Measurements from ENCODE around the gene ELAVL4. TPM values are rescaled to one million over a fixed set of nuclear protein-coding genes. Genes with fewer than 3 reads are reported as not detected.
"Not testable (repeated sequence)": the region's sequence is repeated elsewhere in the genome, so short reads cannot be mapped to it uniquely, and the experiment has no call there.

Gene ELAVL4
- polyA plus RNA-seq, 3 donors from 2014 or later = not detected

GRCh38 chr1:50139339-50140181, 30.8 kb downstream of the ELAVL4 start:
- Mint-ChIP-seq H3K9me3 (peaks cover 0 to 2% (median 0%) of the 10 kb centered on the region in 6 donors), H3K4me1 (no peaks in the 10 kb centered on the region), H3K27me3 (ENCODE audit: low read depth in 3 of 3) (peaks cover 3 to 7% (median 6%) of the 10 kb centered on the region in 3 donors), H3K36me3 (no peaks in the 10 kb centered on the region), H3K4me3 (no peak overlapping the region), H3K27ac (no peak overlapping the region)
- no peak for DNase-seq

DNA sequence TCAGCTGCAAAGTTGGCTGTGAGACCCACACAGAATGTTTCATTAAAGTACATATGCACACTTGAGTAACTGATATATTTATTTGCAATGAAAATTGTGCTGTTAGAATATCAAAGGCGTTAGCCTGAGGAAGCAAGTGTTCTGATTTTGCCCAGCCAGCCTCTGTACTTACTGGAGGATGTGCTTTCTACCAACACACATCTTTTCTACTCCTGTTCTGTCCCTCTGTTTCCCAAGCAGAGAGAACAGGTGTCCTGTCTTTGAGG, 31.4 kb downstream of the ELAVL4 start:
- no peak overlapping the region for H3K27ac Mint-ChIP-seq
- no peak overlapping the region for H3K4me3 Mint-ChIP-seq
- H3K4me1 Mint-ChIP-seq = no peaks in the 10 kb centered on the region
- peaks cover 4 to 7% (median 6%) of the 10 kb centered on the region in 3 donors for H3K27me3 Mint-ChIP-seq (ENCODE audit: low read depth in 3 of 3)
- peaks cover 0 to 2% (median 0%) of the 10 kb centered on the region in 6 donors for H3K9me3 Mint-ChIP-seq
- no peak for DNase-seq
- H3K36me3 Mint-ChIP-seq = no peaks in the 10 kb centered on the region

DNA sequence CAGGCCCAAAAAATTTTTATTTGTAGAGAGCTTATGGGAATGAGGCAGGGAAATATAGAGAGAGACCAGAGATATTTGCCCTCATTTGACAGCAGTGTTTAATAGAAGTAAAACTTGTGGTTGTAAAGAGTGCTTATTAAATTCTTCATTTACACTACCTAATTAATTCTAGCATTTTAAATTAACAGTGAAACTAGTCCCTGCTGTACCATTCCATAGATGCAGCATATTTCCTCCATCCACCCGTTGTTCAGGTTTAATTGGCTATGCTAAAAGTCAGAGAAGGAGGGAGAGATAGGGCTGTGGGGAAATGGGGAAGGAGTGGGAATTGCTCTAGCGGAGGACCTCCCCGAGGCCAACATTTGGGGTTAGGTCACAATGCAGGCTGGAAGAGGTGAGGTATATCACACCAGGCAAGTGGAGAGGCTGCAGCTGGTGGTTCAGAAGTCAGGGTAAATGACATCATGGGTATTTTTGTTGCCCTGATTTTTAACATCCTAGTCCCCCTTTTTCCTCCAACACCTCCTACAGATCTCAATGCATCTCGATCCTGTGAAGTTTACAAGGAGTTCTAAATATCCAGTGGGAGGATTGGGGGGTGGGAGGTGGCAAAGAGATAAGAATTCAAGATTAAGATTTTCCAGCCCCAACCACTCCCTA, 38.6 kb downstream of the ELAVL4 start:
- H3K4me1 Mint-ChIP-seq = no peaks in the 10 kb centered on the region
- H3K36me3 Mint-ChIP-seq = no peaks in the 10 kb centered on the region
- peaks cover 0 to 4% (median 0%) of the 10 kb centered on the region in 6 donors for H3K9me3 Mint-ChIP-seq
- no peak for DNase-seq
- peaks cover 0 to 7% (median 2%) of the 10 kb centered on the region in 3 donors for H3K27me3 Mint-ChIP-seq (ENCODE audit: low read depth in 3 of 3)
- H3K27ac Mint-ChIP-seq = peak overlapping the region in 1 of 6 donors; percentile 46
- H3K4me3 Mint-ChIP-seq = no peak overlapping the region

- Mint-ChIP-seq H3K36me3 (no peaks in the 10 kb centered on the region), H3K4me3 (no peak overlapping the region), H3K4me1 (no peaks in the 10 kb centered on the region)
Measured at GRCh38 chr1:50148142-50148923, 39.6 kb downstream of the ELAVL4 start.

GRCh38 chr1:50152236-50152635, 43.5 kb downstream of the ELAVL4 start:
- Mint-ChIP-seq H3K27ac (no peak overlapping the region), H3K36me3 (no peaks in the 10 kb centered on the region), H3K4me3 (no peak overlapping the region), H3K4me1 (no peaks in the 10 kb centered on the region), H3K9me3 (peaks cover 0 to 4% (median 0%) of the 10 kb centered on the region in 6 donors), H3K27me3 (ENCODE audit: low read depth in 3 of 3) (peaks cover 0 to 11% (median 0%) of the 10 kb centered on the region in 3 donors)
- no peak for DNase-seq

More at GRCh38 chr1:50148142-50148923, 39.6 kb downstream of the ELAVL4 start:
- peaks cover 0 to 10% (median 2%) of the 10 kb centered on the region in 3 donors for H3K27me3 Mint-ChIP-seq (ENCODE audit: low read depth in 3 of 3)
- peaks cover 0 to 4% (median 0%) of the 10 kb centered on the region in 6 donors for H3K9me3 Mint-ChIP-seq
- H3K27ac Mint-ChIP-seq = no peak overlapping the region
- DNase-seq = no peak

DNA sequence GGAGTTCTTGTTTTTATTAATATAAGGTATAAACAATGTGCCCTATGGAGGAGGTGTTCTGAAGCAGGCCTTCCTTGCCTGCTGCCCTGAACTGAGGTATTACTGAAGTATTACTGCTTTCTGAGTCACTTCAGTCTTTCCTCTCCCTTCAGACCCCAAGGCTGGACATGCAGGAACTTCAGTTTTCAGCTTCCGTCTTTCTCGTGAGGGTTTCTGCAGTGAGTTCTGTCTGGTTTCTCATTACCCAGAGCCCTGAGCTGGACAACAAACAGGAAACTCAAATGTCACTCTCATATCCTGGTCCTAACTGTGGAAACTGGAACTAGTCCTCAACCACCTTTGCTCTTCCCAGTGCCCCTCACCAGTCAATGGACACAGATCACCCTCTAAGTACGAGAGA, 46.8 kb downstream of the ELAVL4 start:
- H3K4me1 Mint-ChIP-seq = no peaks in the 10 kb centered on the region
- peaks cover 0 to 4% (median 0%) of the 10 kb centered on the region in 3 donors for H3K27me3 Mint-ChIP-seq (ENCODE audit: low read depth in 3 of 3)
- no peak overlapping the region for H3K4me3 Mint-ChIP-seq
- peaks cover 0 to 2% (median 0%) of the 10 kb centered on the region in 6 donors for H3K9me3 Mint-ChIP-seq
- no peak overlapping the region for H3K27ac Mint-ChIP-seq
- DNase-seq = no peak
- no peaks in the 10 kb centered on the region for H3K36me3 Mint-ChIP-seq

DNA sequence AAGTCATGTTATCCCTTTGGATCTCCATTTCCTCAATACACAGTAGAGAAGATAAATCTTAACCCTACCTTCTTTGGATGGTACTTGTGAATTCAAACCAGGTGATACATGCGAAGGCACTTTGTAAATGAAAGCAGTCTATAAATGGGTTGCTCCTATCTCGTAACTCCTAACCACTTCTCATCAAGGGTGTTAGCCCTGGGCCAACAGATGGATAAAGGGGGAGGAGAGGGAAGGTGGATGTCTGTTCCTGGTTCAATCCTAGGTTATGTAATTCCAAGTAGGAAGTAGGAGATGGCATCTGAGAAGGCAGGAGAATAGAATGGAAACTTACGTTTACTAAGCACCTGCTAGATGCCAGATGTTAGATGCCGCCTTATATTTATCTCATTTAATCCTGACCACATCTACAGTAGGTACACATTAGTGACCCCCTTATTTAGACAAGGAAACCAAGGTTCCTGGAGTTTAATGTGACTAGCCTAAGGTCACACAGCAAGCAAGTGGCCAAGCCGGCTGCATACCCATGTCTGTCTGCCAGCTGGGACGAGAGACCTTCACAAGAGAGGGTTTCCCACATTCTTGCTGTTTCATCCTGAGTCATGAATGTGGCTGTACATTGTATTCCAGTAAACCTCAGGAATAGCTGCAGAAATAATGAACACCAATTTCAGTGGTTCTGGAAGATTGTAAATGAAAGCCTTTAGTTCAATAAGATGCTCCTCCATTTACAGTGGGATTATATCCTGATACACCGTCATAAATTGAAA, 47.7 kb downstream of the ELAVL4 start:
- Mint-ChIP-seq H3K4me1 (no peaks in the 10 kb centered on the region), H3K27me3 (ENCODE audit: low read depth in 3 of 3) (peaks cover 0 to 4% (median 0%) of the 10 kb centered on the region in 3 donors), H3K9me3 (peaks cover 0 to 2% (median 0%) of the 10 kb centered on the region in 6 donors), H3K4me3 (no peak overlapping the region), H3K36me3 (no peaks in the 10 kb centered on the region), H3K27ac (no peak overlapping the region)
- no peak for DNase-seq

DNA sequence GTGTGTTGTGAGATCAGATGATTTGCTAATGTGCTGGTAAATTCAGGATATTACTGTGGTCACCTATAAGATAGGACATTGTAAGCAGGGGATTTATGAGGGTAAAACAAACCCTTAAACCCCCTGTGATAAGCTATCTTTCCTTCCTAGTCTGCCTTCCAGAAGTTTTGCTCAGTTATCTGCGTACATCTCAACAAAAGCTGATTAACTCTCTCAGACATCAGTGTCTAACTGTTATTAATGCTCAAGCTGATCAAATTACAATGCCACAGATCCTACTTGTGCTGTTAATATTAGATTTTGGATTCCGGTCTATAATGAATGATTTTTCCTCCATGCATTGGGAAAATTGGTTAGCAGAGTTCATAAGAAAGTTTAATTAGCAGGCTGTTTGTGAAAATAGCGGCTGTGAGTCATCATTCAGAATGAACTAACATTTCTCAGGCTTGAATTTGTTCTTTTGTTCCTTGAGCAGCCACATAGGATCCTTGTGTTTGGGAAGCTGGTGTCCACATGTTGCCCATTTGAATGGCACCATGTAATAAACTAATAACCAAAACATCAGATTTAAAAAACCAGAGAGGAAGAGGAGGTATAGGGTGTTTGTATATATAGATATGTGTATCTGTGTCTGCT, 48.7 kb downstream of the ELAVL4 start:
- H3K4me1 Mint-ChIP-seq = no peaks in the 10 kb centered on the region
- H3K36me3 Mint-ChIP-seq = no peaks in the 10 kb centered on the region
- peaks cover 0 to 4% (median 0%) of the 10 kb centered on the region in 3 donors for H3K27me3 Mint-ChIP-seq (ENCODE audit: low read depth in 3 of 3)
- no peak for DNase-seq
- no peaks in the 10 kb centered on the region for H3K9me3 Mint-ChIP-seq
- H3K4me3 Mint-ChIP-seq = no peak overlapping the region
- H3K27ac Mint-ChIP-seq = no peak overlapping the region

DNA sequence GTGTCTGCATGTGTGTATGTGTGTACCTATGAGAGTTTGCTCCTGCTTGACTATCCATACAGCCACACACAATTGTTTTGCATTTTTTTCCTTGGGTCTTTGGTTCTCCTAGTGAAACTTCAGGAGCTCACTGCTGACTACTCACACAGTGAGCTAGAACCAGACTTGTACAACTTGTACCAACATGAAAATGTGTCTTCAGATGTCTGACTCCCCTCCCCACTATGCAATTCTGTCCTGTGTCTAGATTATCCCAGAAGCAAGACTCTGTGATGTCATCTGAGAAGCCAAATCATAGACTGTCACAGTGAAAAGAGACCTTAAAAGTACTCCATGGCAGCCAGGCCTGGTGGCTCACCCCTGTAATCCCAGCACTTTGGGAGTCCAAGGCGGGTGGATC, 49.7 kb downstream of the ELAVL4 start:
- Mint-ChIP-seq H3K4me3 (no peak overlapping the region), H3K9me3 (no peaks in the 10 kb centered on the region), H3K36me3 (no peaks in the 10 kb centered on the region), H3K27ac (no peak overlapping the region), H3K4me1 (no peaks in the 10 kb centered on the region), H3K27me3 (ENCODE audit: low read depth in 3 of 3) (peaks cover 0 to 2% (median 0%) of the 10 kb centered on the region in 3 donors)
- DNase-seq = no peak

GRCh38 chr1:50163680-50164079, 55.0 kb downstream of the ELAVL4 start:
- DNase-seq = no peak
- H3K9me3 Mint-ChIP-seq = no peaks in the 10 kb centered on the region
- H3K36me3 Mint-ChIP-seq = no peaks in the 10 kb centered on the region
- no peaks in the 10 kb centered on the region for H3K4me1 Mint-ChIP-seq
- H3K27me3 Mint-ChIP-seq (ENCODE audit: low read depth in 3 of 3) = peaks cover 0 to 2% (median 0%) of the 10 kb centered on the region in 3 donors
- H3K27ac Mint-ChIP-seq = no peak overlapping the region
- H3K4me3 Mint-ChIP-seq = no peak overlapping the region

DNA sequence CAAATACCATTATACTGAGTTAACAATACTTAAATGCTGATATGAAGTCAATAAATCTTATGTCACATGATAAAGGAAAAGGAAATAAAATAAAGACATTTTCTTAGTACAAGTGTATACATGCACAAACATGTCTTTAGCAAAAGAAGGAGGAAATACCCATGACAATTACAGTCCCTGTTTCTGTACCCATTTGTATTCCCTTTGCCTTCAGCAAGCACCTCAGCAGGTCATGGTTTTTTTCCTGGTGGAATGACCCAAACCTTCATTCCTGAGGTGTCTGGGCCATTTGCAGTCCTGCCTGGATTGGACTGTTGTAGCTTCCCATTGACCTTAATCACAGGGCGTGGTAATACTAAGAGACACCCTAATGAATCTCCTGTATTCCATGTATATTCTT, 57.6 kb downstream of the ELAVL4 start:
- not testable (repeated sequence) for DNase-seq; H3K36me3 Mint-ChIP-seq; H3K4me3 Mint-ChIP-seq; H3K4me1 Mint-ChIP-seq; H3K27ac Mint-ChIP-seq; H3K27me3 Mint-ChIP-seq (ENCODE audit: low read depth in 3 of 3); H3K9me3 Mint-ChIP-seq

- no peak overlapping the region for H3K4me3 Mint-ChIP-seq
- H3K4me1 Mint-ChIP-seq = no peaks in the 10 kb centered on the region
- peaks cover 2 to 4% (median 4%) of the 10 kb centered on the region in 3 donors for H3K27me3 Mint-ChIP-seq (ENCODE audit: low read depth in 3 of 3)
- H3K36me3 Mint-ChIP-seq = no peaks in the 10 kb centered on the region
- peaks cover 0 to 5% (median 0%) of the 10 kb centered on the region in 6 donors for H3K9me3 Mint-ChIP-seq
- DNase-seq = no peak
- H3K27ac Mint-ChIP-seq = no peak overlapping the region
Measured at GRCh38 chr1:50172299-50172698, 63.6 kb downstream of the ELAVL4 start.

DNA sequence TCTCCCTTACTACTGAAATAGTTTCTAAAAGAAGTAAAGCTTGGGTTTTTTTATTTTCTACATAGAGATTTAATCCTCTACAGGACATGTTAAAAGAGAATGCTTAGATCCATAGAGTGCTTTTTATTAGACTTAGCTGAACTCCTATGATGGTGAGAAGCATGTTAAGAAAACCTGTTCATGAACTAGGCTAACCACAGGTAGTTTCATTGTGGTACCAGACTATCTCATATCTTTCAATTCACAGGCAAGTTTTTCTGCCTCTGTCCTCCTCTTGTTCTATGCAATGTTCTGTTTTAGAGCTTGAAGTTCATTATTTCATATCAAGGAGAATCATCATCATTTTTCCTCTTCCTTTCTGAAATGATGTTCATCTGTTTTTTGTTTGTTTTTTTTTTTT, 65.4 kb downstream of the ELAVL4 start:
- H3K4me3 Mint-ChIP-seq = no peak overlapping the region
- peaks cover 0 to 5% (median 0%) of the 10 kb centered on the region in 6 donors for H3K9me3 Mint-ChIP-seq
- H3K27me3 Mint-ChIP-seq (ENCODE audit: low read depth in 3 of 3) = peaks cover 2 to 7% (median 4%) of the 10 kb centered on the region in 3 donors
- no peaks in the 10 kb centered on the region for H3K36me3 Mint-ChIP-seq
- DNase-seq = no peak
- H3K4me1 Mint-ChIP-seq = no peaks in the 10 kb centered on the region
- no peak overlapping the region for H3K27ac Mint-ChIP-seq
